HUES48 (cell line): ENCODE measurements around the gene NANS.
A peak's percentile ranks its signal among the peaks of the same experiment; 100 is the strongest.
"Not testable (repeated sequence)": the region's sequence is repeated elsewhere in the genome, so short reads cannot be mapped to it uniquely, and the experiment has no call there.

Source experiments
- H3K27ac ChIP-seq: one replicate; pipeline ENCODE4 v1.7.0; 2013; ENCODE audit warnings: low read depth, low read length, inconsistent platforms
- H3K27me3 ChIP-seq: 2 replicates; pipeline ENCODE4 v1.6.1; 2013; ENCODE audit warnings: mild to moderate bottlenecking, low read length; ENCODE audit not compliant: control insufficient read depth, insufficient read depth
- H3K36me3 ChIP-seq: 2 replicates; pipeline ENCODE4 v1.6.1; 2013; ENCODE audit warnings: low read length; ENCODE audit not compliant: control insufficient read depth, insufficient read depth
- H3K4me1 ChIP-seq: 2 replicates; pipeline ENCODE4 v1.6.1; 2013; ENCODE audit warnings: mild to moderate bottlenecking, low read length; ENCODE audit not compliant: control insufficient read depth, insufficient read depth
- H3K4me3 ChIP-seq: 2 replicates; pipeline ENCODE4 v1.5.1; 2013; ENCODE audit warnings: mild to moderate bottlenecking, low read depth, low read length
- H3K9ac ChIP-seq: 2 replicates; pipeline ENCODE4 v1.6.1; 2013; ENCODE audit warnings: mild to moderate bottlenecking, low read depth, low read length, moderate library complexity
- H3K9me3 ChIP-seq: 2 replicates; pipeline ENCODE4 v1.6.1; 2013; ENCODE audit warnings: low read length; ENCODE audit not compliant: control insufficient read depth, insufficient read depth

The NANS gene

GRCh38 chr9:98118640-98119601 lies 62.4 kb downstream of the NANS start, which contains the start of gene TRIM14:
TSS of gene TRIM14 (minus strand) at chr9:98119222. CDS start at chr9:98119188, 34 bp downstream.
- peak within 1 kb of the TSS; percentile 74 for H3K4me3 ChIP-seq
- peak within 1 kb of the TSS; percentile 2 for H3K27ac ChIP-seq
- 0 out of 2 replicates have a peak, but pooled peaks cover 3% of the 10 kb centered on the region for H3K36me3 ChIP-seq
- no peaks in the 10 kb centered on the region for H3K27me3 ChIP-seq
- H3K9me3 ChIP-seq: no peaks in the 10 kb centered on the region
- peak within 1 kb of the TSS; percentile 63; the same call in 1 of the 2 replicates for H3K9ac ChIP-seq
- H3K4me1 ChIP-seq: 0 out of 2 replicates have a peak, but pooled peaks cover 4% of the 10 kb centered on the region

- Histone ChIP-seq H3K9me3 (no peaks in the 10 kb centered on the region), H3K27me3 (no peaks in the 10 kb centered on the region), H3K36me3 (peaks cover 13% of the 10 kb centered on the region), H3K4me1 (0 out of 2 replicates have a peak, but pooled peaks cover 4% of the 10 kb centered on the region), H3K27ac (no peak overlapping the region), H3K4me3 (no peak overlapping the region), H3K9ac (no peak overlapping the region)
Measured at GRCh38 chr9:98120476-98120875, 63.9 kb downstream of the NANS start.

GRCh38 chr9:98121058-98121457 lies 64.5 kb downstream of the NANS start:
- H3K27me3 ChIP-seq: no peaks in the 10 kb centered on the region
- no peak overlapping the region for H3K4me3 ChIP-seq
- H3K9ac ChIP-seq: no peak overlapping the region
- H3K9me3 ChIP-seq: no peaks in the 10 kb centered on the region
- H3K27ac ChIP-seq: no peak overlapping the region
- 0 out of 2 replicates have a peak, but pooled peaks cover 4% of the 10 kb centered on the region for H3K4me1 ChIP-seq
- H3K36me3 ChIP-seq: peaks cover 13% of the 10 kb centered on the region

GRCh38 chr9:98124091-98124490 lies 67.6 kb downstream of the NANS start:
- H3K9me3 ChIP-seq, H3K4me3 ChIP-seq, H3K27me3 ChIP-seq, H3K27ac ChIP-seq, H3K9ac ChIP-seq, H3K4me1 ChIP-seq: not testable (repeated sequence)
- peaks cover 32% of the 10 kb centered on the region for H3K36me3 ChIP-seq

- Histone ChIP-seq H3K9me3 (no peaks in the 10 kb centered on the region), H3K27ac (no peak overlapping the region), H3K27me3 (no peaks in the 10 kb centered on the region), H3K9ac (no peak overlapping the region), H3K4me1 (no peaks in the 10 kb centered on the region), H3K4me3 (no peak overlapping the region), H3K36me3 (peaks cover 38% of the 10 kb centered on the region)
Measured at GRCh38 chr9:98124637-98125426, 68.3 kb downstream of the NANS start.

GRCh38 chr9:98127226-98127625 lies 70.7 kb downstream of the NANS start:
- no peak overlapping the region for H3K27ac ChIP-seq
- no peaks in the 10 kb centered on the region for H3K9me3 ChIP-seq
- H3K27me3 ChIP-seq: no peaks in the 10 kb centered on the region
- no peak overlapping the region for H3K4me3 ChIP-seq
- H3K9ac ChIP-seq: no peak overlapping the region
- no peaks in the 10 kb centered on the region for H3K4me1 ChIP-seq
- H3K36me3 ChIP-seq: peaks cover 40% of the 10 kb centered on the region

GRCh38 chr9:98128316-98128715 lies 71.8 kb downstream of the NANS start:
- no peak overlapping the region for H3K4me3 ChIP-seq
- peaks cover 37% of the 10 kb centered on the region for H3K36me3 ChIP-seq
- no peak overlapping the region for H3K27ac ChIP-seq
- H3K27me3 ChIP-seq: no peaks in the 10 kb centered on the region
- no peak overlapping the region for H3K9ac ChIP-seq
- H3K4me1 ChIP-seq: no peaks in the 10 kb centered on the region
- no peaks in the 10 kb centered on the region for H3K9me3 ChIP-seq

GRCh38 chr9:98129451-98129881 lies 72.9 kb downstream of the NANS start:
- Histone ChIP-seq H3K36me3 (peaks cover 38% of the 10 kb centered on the region), H3K9ac (no peak overlapping the region), H3K27ac (no peak overlapping the region), H3K9me3 (no peaks in the 10 kb centered on the region), H3K27me3 (no peaks in the 10 kb centered on the region), H3K4me3 (no peak overlapping the region), H3K4me1 (no peaks in the 10 kb centered on the region)

- not testable (repeated sequence) for H3K9ac ChIP-seq, H3K4me1 ChIP-seq, H3K9me3 ChIP-seq, H3K27me3 ChIP-seq, H3K4me3 ChIP-seq, H3K27ac ChIP-seq
- H3K36me3 ChIP-seq: peaks cover 37% of the 10 kb centered on the region
Measured at GRCh38 chr9:98130060-98130459, 73.5 kb downstream of the NANS start.

- Histone ChIP-seq H3K36me3 (peaks cover 41% of the 10 kb centered on the region), H3K4me1 (no peaks in the 10 kb centered on the region), H3K27me3 (no peaks in the 10 kb centered on the region), H3K27ac (no peak overlapping the region), H3K9me3 (no peaks in the 10 kb centered on the region), H3K4me3 (no peak overlapping the region), H3K9ac (no peak overlapping the region)
Measured at GRCh38 chr9:98130576-98131228, 74.2 kb downstream of the NANS start.
